BE2C (cell line): ENCODE results near the gene TRIO.
"Not testable (repeated sequence)": the region's sequence is repeated elsewhere in the genome, so short reads cannot be mapped to it uniquely, and the experiment has no call there.

Experiments used
- DNase-seq: peaks from one replicate; pipeline ENCODE4 v3.0.0-alpha.2; 2020
- H3K27me3 ChIP-seq: fragments of 250-450 bp; sonication (Bioruptor Pico); 2 replicates; pipeline ENCODE4 v1.5.1; 2020; ENCODE audit warnings: mild to moderate bottlenecking
- H3K36me3 ChIP-seq: fragments of 250-450 bp; sonication (Bioruptor Pico); 2 replicates; pipeline ENCODE4 v1.5.1; 2020; ENCODE audit warnings: mild to moderate bottlenecking
- H3K4me1 ChIP-seq: fragments of 250-450 bp; sonication (Bioruptor Pico); 2 replicates; pipeline ENCODE4 v1.5.1; 2020
- H3K4me3 ChIP-seq: 2 replicates; pipeline ENCODE4 v1.5.1; 2011; ENCODE audit warnings: low read depth, low read length
- H3K9me3 ChIP-seq: fragments of 250-450 bp; sonication (Bioruptor Pico); 2 replicates; pipeline ENCODE4 v1.5.1; 2020
- CTCF ChIP-seq: IDR thresholded peaks from 2 replicates; pipeline ENCODE4 v1.5.1; 2012; ENCODE audit warnings: mild to moderate bottlenecking, low read depth, low read length

Gene TRIO

GRCh38 chr5:14206028-14206725 is 63.0 kb downstream of the TRIO start:
- DNase-seq, result no peak
- H3K4me3 ChIP-seq, result no peak overlapping the region
- H3K36me3 ChIP-seq, result no peaks in the 10 kb centered on the region
- H3K27me3 ChIP-seq, result no peaks in the 10 kb centered on the region
- no peak for TF ChIP-seq CTCF
- H3K9me3 ChIP-seq, result no peaks in the 10 kb centered on the region
- peaks cover 25% of the 10 kb centered on the region for H3K4me1 ChIP-seq

- H3K9me3 ChIP-seq, DNase-seq, H3K36me3 ChIP-seq, H3K4me3 ChIP-seq, H3K27me3 ChIP-seq: not testable (repeated sequence)
- H3K4me1 ChIP-seq, result peaks cover 25% of the 10 kb centered on the region
These were observed 64.3 kb downstream of the TRIO start for GRCh38 chr5:14207428-14207827.

- DNase-seq, result no peak
- Histone ChIP-seq H3K36me3 (no peaks in the 10 kb centered on the region), H3K9me3 (no peaks in the 10 kb centered on the region), H3K27me3 (no peaks in the 10 kb centered on the region), H3K4me1 (peaks cover 25% of the 10 kb centered on the region), H3K4me3 (no peak overlapping the region)
- no peak for TF ChIP-seq CTCF
These were observed 65.2 kb downstream of the TRIO start for GRCh38 chr5:14208071-14209021.

- Histone ChIP-seq H3K9me3 (no peaks in the 10 kb centered on the region), H3K27me3 (no peaks in the 10 kb centered on the region), H3K36me3 (no peaks in the 10 kb centered on the region), H3K4me3 (no peak overlapping the region), H3K4me1 (peaks cover 20% of the 10 kb centered on the region)
- DNase-seq, result no peak
- TF ChIP-seq CTCF, result no peak
These were observed 66.2 kb downstream of the TRIO start for GRCh38 chr5:14209222-14209822.

GRCh38 chr5:14209836-14210235 is 66.7 kb downstream of the TRIO start:
- no peak for DNase-seq
- no peak for TF ChIP-seq CTCF
- H3K4me3 ChIP-seq, result no peak overlapping the region
- H3K4me1 ChIP-seq, result peaks cover 16% of the 10 kb centered on the region
- H3K9me3 ChIP-seq, result no peaks in the 10 kb centered on the region
- no peaks in the 10 kb centered on the region for H3K27me3 ChIP-seq
- H3K36me3 ChIP-seq, result no peaks in the 10 kb centered on the region

- no peak for TF ChIP-seq CTCF
- Histone ChIP-seq H3K4me3 (no peak overlapping the region), H3K4me1 (peaks cover 11% of the 10 kb centered on the region), H3K9me3 (no peaks in the 10 kb centered on the region), H3K27me3 (no peaks in the 10 kb centered on the region), H3K36me3 (no peaks in the 10 kb centered on the region)
- no peak for DNase-seq
These were observed 67.6 kb downstream of the TRIO start for GRCh38 chr5:14210729-14211128.
